Measurements from ENCODE around the gene ZCCHC7. TPM values are rescaled to one million over a fixed set of nuclear protein-coding genes. Genes with fewer than 3 reads are reported as not detected.
"Not testable (repeated sequence)": the region's sequence is repeated elsewhere in the genome, so short reads cannot be mapped to it uniquely, and the experiment has no call there.

The ZCCHC7 gene
- total RNA-seq, 1 donor from 2014 or later = 10.4 TPM

DNA sequence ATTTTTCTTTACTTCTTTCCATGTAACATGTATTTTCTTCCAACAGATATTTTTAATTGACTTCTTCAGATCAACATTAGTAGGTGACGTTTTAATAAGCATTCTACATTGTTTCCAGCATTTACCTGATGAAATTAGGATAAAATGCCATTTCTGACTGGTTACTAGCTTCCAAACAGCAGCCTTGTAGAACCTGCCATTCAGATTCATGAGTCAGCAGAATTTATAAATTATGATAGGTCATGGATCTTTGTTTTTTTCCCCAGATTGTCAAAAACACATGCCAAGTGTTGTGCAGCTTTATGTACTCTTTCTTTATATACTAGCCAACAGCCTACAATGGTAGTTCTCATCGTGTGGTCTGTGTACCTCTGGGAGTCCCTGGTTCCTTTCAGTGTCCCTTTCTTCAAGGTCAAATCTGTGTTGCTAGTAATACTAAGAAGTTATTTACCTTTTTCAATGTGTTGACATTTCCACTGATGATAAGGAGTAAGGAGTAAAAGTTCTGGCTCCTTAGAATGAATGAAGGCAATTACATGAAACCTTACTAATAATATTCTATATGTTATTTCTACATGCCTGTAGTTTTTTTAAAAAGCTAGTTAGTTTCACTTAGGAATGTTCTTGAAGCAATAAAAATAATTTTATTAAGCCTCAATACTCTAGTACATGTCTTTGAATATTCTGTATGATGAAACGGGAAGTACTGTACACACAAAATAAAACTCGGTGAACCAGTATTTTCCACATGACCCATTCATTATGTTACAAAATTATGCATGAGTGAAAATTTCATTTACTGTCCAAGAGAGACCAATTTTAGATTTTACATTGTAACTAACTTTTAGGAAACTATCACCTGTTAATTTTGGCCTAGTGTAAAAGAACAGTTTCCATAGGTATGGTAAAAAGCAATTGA, 135.8 kb downstream of the ZCCHC7 start:
- no peak for ATAC-seq

GRCh38 chr9:37259951-37260350, 139.6 kb downstream of the ZCCHC7 start:
- no peak for ATAC-seq

GRCh38 chr9:37262410-37262809, 142.0 kb downstream of the ZCCHC7 start:
- no peak for ATAC-seq

DNA sequence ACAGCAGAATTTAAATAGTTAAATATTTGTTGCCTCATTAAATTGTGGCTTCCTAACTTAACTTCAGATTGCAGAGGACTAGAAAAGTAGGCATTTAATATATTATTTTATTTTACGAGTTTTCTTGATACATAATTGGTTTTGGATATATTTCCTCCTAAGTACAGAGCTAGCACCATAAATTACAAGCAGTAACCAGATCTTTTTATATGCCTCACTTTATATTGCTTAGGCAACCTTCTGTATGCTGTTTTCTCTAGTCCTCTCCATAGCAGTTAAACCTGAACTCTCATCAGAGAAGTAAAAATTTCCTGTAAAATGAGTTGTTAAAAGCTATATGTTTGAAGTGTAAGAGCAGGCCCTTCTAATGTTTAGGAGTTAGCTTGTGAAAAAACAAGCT, 144.2 kb downstream of the ZCCHC7 start:
- no peak for ATAC-seq

DNA sequence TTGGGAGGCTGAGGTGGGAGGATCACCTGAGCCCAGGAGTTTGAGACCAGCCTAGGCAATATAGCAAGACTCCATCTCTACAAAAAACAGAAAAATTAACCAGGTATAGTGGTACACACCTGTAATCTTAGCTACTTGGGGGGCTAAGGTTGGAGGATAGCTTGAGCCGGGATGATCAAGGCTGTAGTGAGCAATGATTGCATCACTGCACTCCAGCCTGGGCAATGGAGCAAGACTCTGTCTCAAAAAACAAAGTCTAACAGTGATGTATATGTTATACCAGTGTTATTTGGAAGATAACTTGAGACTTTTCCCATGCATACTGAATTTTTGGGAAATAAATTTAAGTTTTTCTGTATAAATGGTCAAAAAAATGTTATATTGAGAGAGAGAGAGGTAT, 146.3 kb downstream of the ZCCHC7 start:
- no peak for ATAC-seq

- ATAC-seq = no peak
Observed at GRCh38 chr9:37269221-37269620, 148.8 kb downstream of the ZCCHC7 start.

DNA sequence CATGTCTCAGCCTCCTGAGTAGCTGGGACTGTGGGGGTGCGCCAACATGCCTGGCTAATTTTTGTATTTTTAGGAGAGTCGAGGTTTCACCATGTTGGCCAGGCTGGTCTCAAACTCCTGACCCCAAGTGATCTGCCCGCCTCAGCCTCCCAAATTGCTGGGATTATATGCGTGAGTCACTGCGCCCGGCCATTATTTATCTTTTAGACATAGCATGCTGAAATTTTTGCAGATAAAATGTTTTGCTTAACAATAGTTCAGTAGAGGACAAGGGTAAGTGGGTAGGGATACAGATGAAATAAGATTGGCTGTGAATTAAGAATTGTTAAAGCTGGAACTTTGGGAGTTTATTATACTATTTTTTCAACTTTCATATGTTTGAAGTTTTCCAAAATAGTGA, 151.3 kb downstream of the ZCCHC7 start:
- ATAC-seq = no peak

GRCh38 chr9:37273595-37273994, 153.2 kb downstream of the ZCCHC7 start:
- ATAC-seq = no peak

DNA sequence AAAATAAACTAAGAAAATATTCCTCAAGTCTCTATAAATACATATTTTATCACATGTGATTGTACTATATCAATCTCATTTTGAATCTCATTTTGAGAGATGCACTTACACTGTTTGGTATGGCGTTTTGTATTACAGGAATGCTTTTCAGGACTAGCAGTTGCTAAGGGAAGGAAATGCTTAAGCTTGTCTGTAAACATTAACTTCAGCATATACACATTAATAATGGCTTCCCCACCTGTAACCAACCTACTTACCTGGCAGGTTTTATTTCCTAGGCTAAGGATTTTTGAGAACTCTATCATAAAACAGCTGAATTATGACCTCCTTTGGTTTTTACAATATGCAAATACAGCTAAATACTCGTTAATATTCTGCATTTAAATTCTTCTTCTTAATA, 161.2 kb downstream of the ZCCHC7 start:
- no peak for ATAC-seq

GRCh38 chr9:37283730-37284325, 163.5 kb downstream of the ZCCHC7 start:
- no peak for ATAC-seq

GRCh38 chr9:37284636-37285035, 164.3 kb downstream of the ZCCHC7 start:
- ATAC-seq = no peak

GRCh38 chr9:37286530-37287175, 166.3 kb downstream of the ZCCHC7 start:
- ATAC-seq = no peak

- no peak for ATAC-seq
Observed at GRCh38 chr9:37287317-37287716, 166.9 kb downstream of the ZCCHC7 start.

DNA sequence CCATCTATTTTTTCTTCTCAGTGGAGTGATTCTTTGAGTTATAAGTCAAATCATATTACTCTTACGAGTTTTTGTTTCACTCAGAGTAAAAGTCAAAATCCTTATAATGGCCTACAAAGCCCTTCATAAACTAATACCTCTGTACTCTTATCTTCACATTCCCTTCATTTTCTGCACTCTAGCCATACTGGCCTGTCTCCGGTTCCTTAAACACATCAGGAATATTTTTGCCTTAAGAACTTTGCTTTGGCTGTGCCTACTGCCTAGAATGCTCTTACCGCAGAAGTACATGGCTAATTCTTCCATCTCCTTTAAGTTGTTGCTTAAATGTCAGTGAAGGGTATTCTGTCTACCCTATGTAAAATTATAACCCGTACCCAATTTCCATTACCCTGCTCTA, 169.3 kb downstream of the ZCCHC7 start:
- no peak for ATAC-seq

GRCh38 chr9:37290366-37290939, 170.1 kb downstream of the ZCCHC7 start:
- ATAC-seq = no peak

- ATAC-seq = peak; percentile 57
Observed at GRCh38 chr9:37290940-37291485, 170.6 kb downstream of the ZCCHC7 start.

GRCh38 chr9:37291612-37292238, 171.4 kb downstream of the ZCCHC7 start:
- not testable (repeated sequence) for ATAC-seq

GRCh38 chr9:37292896-37293295, 172.5 kb downstream of the ZCCHC7 start:
- no peak for ATAC-seq

- ATAC-seq = peak; percentile 58
Observed at GRCh38 chr9:37293664-37294524, 173.5 kb downstream of the ZCCHC7 start.

- no peak for ATAC-seq
Observed at GRCh38 chr9:37295178-37295577, 174.8 kb downstream of the ZCCHC7 start.

DNA sequence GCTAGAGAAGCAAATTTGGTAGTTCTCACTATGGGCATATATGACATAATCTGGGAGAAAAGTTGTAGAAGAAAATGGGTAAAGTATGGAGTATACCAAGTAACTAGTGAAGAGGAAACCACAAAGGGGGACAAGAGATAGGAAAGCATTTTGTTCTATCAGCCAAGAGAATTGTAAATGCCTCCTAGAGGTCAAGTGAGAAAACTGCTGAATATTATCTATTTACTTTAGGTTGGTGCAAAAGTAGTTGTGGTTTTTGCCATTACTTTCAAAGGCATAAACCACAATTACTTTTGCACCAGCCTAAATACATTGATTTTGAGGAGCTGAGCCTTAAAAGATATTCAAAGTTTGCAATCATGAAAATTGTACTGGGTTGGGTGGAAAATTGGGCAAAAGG, 175.4 kb downstream of the ZCCHC7 start:
- no peak for ATAC-seq
